Prostate gland (tissue), 2 donors: ENCODE data around the gene HOXA7.
A peak's percentile ranks its signal among the peaks of the same experiment; 100 is the strongest.

Source experiments
- CTCF ChIP-seq, 4 experiments: fragments of 200-600 bp in 2 of 4; fragments of 450-650 bp in 2 of 4; sonication (generic) in 2 of 4; IDR thresholded peaks; 1 replicate in 3 of 4; 2 replicates in 1 of 4; pipeline ENCODE4 v1.5.1; 2016 to 2019; ENCODE audit warnings: antibody characterized with exemption in 4 of 4, mild to moderate bottlenecking in 2 of 4, moderate library complexity in 2 of 4
- POLR2A ChIP-seq: fragments of 450-650 bp; IDR thresholded peaks from one replicate; pipeline ENCODE4 v1.6.1; 2016; ENCODE audit warnings: antibody characterized with exemption, mild to moderate bottlenecking
- POLR2AphosphoS5 ChIP-seq: sonication (generic); formaldehyde crosslinking; IDR thresholded peaks from one replicate; pipeline ENCODE4 v1.6.1; 2017; ENCODE audit warnings: antibody characterized with exemption

GRCh38 chr7:27150568-27151340 lies 5.7 kb downstream of the HOXA7 start:
- TF ChIP-seq CTCF (IDR thresholded peaks at IDR 0.05) = peak; percentile 70 to 91 (median 83)
- TF ChIP-seq POLR2A = peak; percentile 72
- TF ChIP-seq POLR2AphosphoS5 = peak; percentile 63
